GM12874 (cell line): ENCODE measurements around the gene C2.

Experiments used
- CTCF ChIP-seq: IDR thresholded peaks from 2 replicates; pipeline ENCODE4 v1.5.1; 2011; ENCODE audit warnings: low read depth, mild to moderate bottlenecking, control low read depth, low read length, moderate library complexity; ENCODE audit not compliant: insufficient read depth

Gene C2

GRCh38 chr6:31889331-31889972, 38.1 kb upstream of the C2 start:
- TF ChIP-seq CTCF: no peak

- TF ChIP-seq CTCF: no peak
These were observed 34.7 kb upstream of the C2 start for GRCh38 chr6:31892821-31893220.

GRCh38 chr6:31896493-31896855, 31.0 kb upstream of the C2 start:
- no peak for TF ChIP-seq CTCF

GRCh38 chr6:31896856-31897611, 30.5 kb upstream of the C2 start:
- TF ChIP-seq CTCF: no peak

GRCh38 chr6:31897612-31898382, 29.7 kb upstream of the C2 start, which contains the start of gene EHMT2:
Gene EHMT2 (minus strand): TSS chr6:31897698. CDS start chr6:31897677, 21 bp downstream.
- no peak for TF ChIP-seq CTCF

GRCh38 chr6:31898383-31899011, 29.0 kb upstream of the C2 start:
- no peak for TF ChIP-seq CTCF

- no peak for TF ChIP-seq CTCF
These were observed 28.3 kb upstream of the C2 start for GRCh38 chr6:31899215-31899614.
